KMS-11 (cell line): ENCODE measurements around the gene TOMM40.

Source experiments
- H2AFZ ChIP-seq: fragments of 200-600 bp; sonication (generic); 2 replicates; pipeline ENCODE4 v1.6.1; 2016; ENCODE audit warnings: antibody characterized with exemption, mixed run types, low read depth
- H3K27ac ChIP-seq: fragments of 200-600 bp; sonication (generic); 2 replicates; pipeline ENCODE4 v1.6.1; 2016; ENCODE audit warnings: mild to moderate bottlenecking, mixed run types
- H3K27me3 ChIP-seq: fragments of 200-600 bp; sonication (generic); 2 replicates; pipeline ENCODE4 v1.6.1; 2017; ENCODE audit warnings: mild to moderate bottlenecking, low read depth, mixed run types, moderate library complexity; ENCODE audit not compliant: insufficient read depth
- H3K36me3 ChIP-seq: fragments of 200-600 bp; sonication (generic); 2 replicates; pipeline ENCODE4 v1.6.1; 2017; ENCODE audit warnings: mild to moderate bottlenecking, mixed run types; ENCODE audit not compliant: insufficient read depth
- H3K4me1 ChIP-seq: fragments of 200-600 bp; sonication (generic); 2 replicates; pipeline ENCODE4 v1.6.1; 2016; ENCODE audit warnings: mild to moderate bottlenecking, low read depth, mixed run types; ENCODE audit not compliant: poor library complexity, severe bottlenecking
- H3K4me2 ChIP-seq: fragments of 200-600 bp; sonication (generic); 2 replicates; pipeline ENCODE4 v1.7.0; 2016; ENCODE audit warnings: mild to moderate bottlenecking, mixed run types
- H3K4me3 ChIP-seq: fragments of 200-600 bp; sonication (generic); IDR thresholded peaks from 2 replicates; pipeline ENCODE4 v1.6.1; 2017; ENCODE audit warnings: low read depth, low read length, mixed read lengths; ENCODE audit not compliant: insufficient read depth
- H3K79me2 ChIP-seq: fragments of 200-600 bp; sonication (generic); 2 replicates; pipeline ENCODE4 v1.6.1; 2016; ENCODE audit warnings: low read depth, mixed run types; ENCODE audit not compliant: insufficient read depth
- H3K9ac ChIP-seq: fragments of 200-600 bp; sonication (generic); 2 replicates; pipeline ENCODE4 v1.6.1; 2016; ENCODE audit warnings: mild to moderate bottlenecking, mixed run types
- H4K20me1 ChIP-seq: fragments of 200-600 bp; sonication (generic); 2 replicates; pipeline ENCODE4 v1.6.1; 2016; ENCODE audit warnings: mild to moderate bottlenecking, mixed run types; ENCODE audit not compliant: insufficient read depth
- CTCF ChIP-seq: fragments of 200-600 bp; sonication (generic); conservative IDR thresholded peaks from 2 replicates; pipeline ENCODE4 v1.6.1; 2017; ENCODE audit warnings: low read depth, mild to moderate bottlenecking, antibody characterized with exemption, low read length, moderate library complexity, mixed read lengths

The TOMM40 gene

GRCh38 chr19:44905437-44906160 lies 14.5 kb downstream of the TOMM40 start, which contains the start of gene APOE:
Gene APOE, plus strand, starts transcription at chr19:44905796. Its CDS starts 829 bp downstream, at chr19:44906625.
- no peak within 1 kb of the TSS for H3K27ac ChIP-seq
- H3K36me3 ChIP-seq, result peaks cover 7% of the 10 kb centered on the region; the same call in 1 of the 2 replicates
- H2AFZ ChIP-seq, result no peak within 1 kb of the TSS; the same call in 1 of the 2 replicates
- H4K20me1 ChIP-seq, result no peaks in the 10 kb centered on the region
- H3K4me3 ChIP-seq, result no peak within 1 kb of the TSS
- peaks cover 13% of the 10 kb centered on the region; the same call in 1 of the 2 replicates for H3K27me3 ChIP-seq
- H3K4me2 ChIP-seq, result no peak within 1 kb of the TSS; the same call in 1 of the 2 replicates
- H3K79me2 ChIP-seq, result no peaks in the 10 kb centered on the region
- peaks cover 26% of the 10 kb centered on the region for H3K4me1 ChIP-seq
- TF ChIP-seq CTCF, result no peak
- H3K9ac ChIP-seq, result no peak within 1 kb of the TSS

- H4K20me1 ChIP-seq, result no peaks in the 10 kb centered on the region
- peaks cover 30% of the 10 kb centered on the region for H3K4me1 ChIP-seq
- no peak overlapping the region for H2AFZ ChIP-seq
- no peak overlapping the region for H3K9ac ChIP-seq
- no peak for TF ChIP-seq CTCF
- H3K27me3 ChIP-seq, result peaks cover 13% of the 10 kb centered on the region; the same call in 1 of the 2 replicates
- no peak overlapping the region for H3K4me2 ChIP-seq
- no peak overlapping the region for H3K27ac ChIP-seq
- H3K4me3 ChIP-seq, result no peak overlapping the region
- no peaks in the 10 kb centered on the region for H3K79me2 ChIP-seq
- H3K36me3 ChIP-seq, result no peaks in the 10 kb centered on the region
These were observed 16.6 kb downstream of the TOMM40 start for GRCh38 chr19:44907613-44908012.

- Histone ChIP-seq H3K4me3 (no peak overlapping the region), H3K36me3 (no peaks in the 10 kb centered on the region), H3K79me2 (no peaks in the 10 kb centered on the region), H4K20me1 (no peaks in the 10 kb centered on the region), H2AFZ (no peak overlapping the region), H3K9ac (no peak overlapping the region), H3K27me3 (peaks cover 13% of the 10 kb centered on the region; the same call in 1 of the 2 replicates), H3K4me2 (no peak overlapping the region), H3K4me1 (peaks cover 30% of the 10 kb centered on the region), H3K27ac (no peak overlapping the region)
- TF ChIP-seq CTCF, result no peak
These were observed 17.2 kb downstream of the TOMM40 start for GRCh38 chr19:44908074-44908835.

- H3K4me3 ChIP-seq, result no peak overlapping the region
- H2AFZ ChIP-seq, result no peak overlapping the region
- no peaks in the 10 kb centered on the region for H3K79me2 ChIP-seq
- H3K4me1 ChIP-seq, result peaks cover 26% of the 10 kb centered on the region
- no peak overlapping the region for H3K9ac ChIP-seq
- no peak for TF ChIP-seq CTCF
- H3K36me3 ChIP-seq, result no peaks in the 10 kb centered on the region
- no peak overlapping the region for H3K4me2 ChIP-seq
- H4K20me1 ChIP-seq, result no peaks in the 10 kb centered on the region
- H3K27ac ChIP-seq, result no peak overlapping the region
- H3K27me3 ChIP-seq, result peaks cover 13% of the 10 kb centered on the region; the same call in 1 of the 2 replicates
These were observed 17.8 kb downstream of the TOMM40 start for GRCh38 chr19:44908836-44909261.
